Nephron progenitor cell (in vitro differentiated cells): ENCODE measurements around the gene VSX2.

Experiments
- DNase-seq: peaks from one replicate; pipeline ENCODE4 v3.0.0; 2021
- H3K27ac Mint-ChIP-seq: 2 replicates; pipeline ENCODE4 v1.8.0; 2021; ENCODE audit warnings: mild to moderate bottlenecking, moderate library complexity, mixed read lengths
- H3K27me3 Mint-ChIP-seq: 2 replicates; pipeline ENCODE4 v1.8.0; 2021; ENCODE audit warnings: mild to moderate bottlenecking, low read depth, mixed read lengths; ENCODE audit not compliant: poor library complexity
- H3K36me3 Mint-ChIP-seq: 2 replicates; pipeline ENCODE4 v1.8.0; 2021; ENCODE audit warnings: low read depth, mixed read lengths
- H3K4me1 Mint-ChIP-seq: 2 replicates; pipeline ENCODE4 v1.8.0; 2021; ENCODE audit warnings: mixed read lengths
- H3K4me3 Mint-ChIP-seq: 2 replicates; pipeline ENCODE4 v1.8.0; 2021; ENCODE audit warnings: mild to moderate bottlenecking, moderate library complexity, mixed read lengths
- H3K9me3 Mint-ChIP-seq: 2 replicates; pipeline ENCODE4 v1.8.0; 2021; ENCODE audit warnings: mild to moderate bottlenecking, moderate library complexity, mixed read lengths
- TF ChIP-seq, protein P1 (sequence below): fragments of 200-600 bp; sonication (generic); IDR thresholded peaks from 2 replicates; pipeline ENCODE4 v1.5.0; 2021; ENCODE audit warnings: antibody characterized with exemption

The VSX2 gene

GRCh38 chr14:74302634-74303569, 63.7 kb downstream of the VSX2 start, which contains the start of gene ABCD4:
Gene ABCD4 (minus strand): TSS chr14:74302934. CDS start chr14:74302912, 22 bp downstream.
- Mint-ChIP-seq H3K4me1 (peaks cover 32% of the 10 kb centered on the region), H3K27me3 (peaks cover 3% of the 10 kb centered on the region), H3K36me3 (peaks cover 19% of the 10 kb centered on the region), H3K9me3 (no peaks in the 10 kb centered on the region), H3K27ac (peak within 1 kb of the TSS; percentile 96), H3K4me3 (peak within 1 kb of the TSS; percentile 99)
- TF ChIP-seq, protein P1, sequence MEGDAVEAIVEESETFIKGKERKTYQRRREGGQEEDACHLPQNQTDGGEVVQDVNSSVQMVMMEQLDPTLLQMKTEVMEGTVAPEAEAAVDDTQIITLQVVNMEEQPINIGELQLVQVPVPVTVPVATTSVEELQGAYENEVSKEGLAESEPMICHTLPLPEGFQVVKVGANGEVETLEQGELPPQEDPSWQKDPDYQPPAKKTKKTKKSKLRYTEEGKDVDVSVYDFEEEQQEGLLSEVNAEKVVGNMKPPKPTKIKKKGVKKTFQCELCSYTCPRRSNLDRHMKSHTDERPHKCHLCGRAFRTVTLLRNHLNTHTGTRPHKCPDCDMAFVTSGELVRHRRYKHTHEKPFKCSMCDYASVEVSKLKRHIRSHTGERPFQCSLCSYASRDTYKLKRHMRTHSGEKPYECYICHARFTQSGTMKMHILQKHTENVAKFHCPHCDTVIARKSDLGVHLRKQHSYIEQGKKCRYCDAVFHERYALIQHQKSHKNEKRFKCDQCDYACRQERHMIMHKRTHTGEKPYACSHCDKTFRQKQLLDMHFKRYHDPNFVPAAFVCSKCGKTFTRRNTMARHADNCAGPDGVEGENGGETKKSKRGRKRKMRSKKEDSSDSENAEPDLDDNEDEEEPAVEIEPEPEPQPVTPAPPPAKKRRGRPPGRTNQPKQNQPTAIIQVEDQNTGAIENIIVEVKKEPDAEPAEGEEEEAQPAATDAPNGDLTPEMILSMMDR = peak; percentile 28
- peak; percentile 93 for DNase-seq

DNA sequence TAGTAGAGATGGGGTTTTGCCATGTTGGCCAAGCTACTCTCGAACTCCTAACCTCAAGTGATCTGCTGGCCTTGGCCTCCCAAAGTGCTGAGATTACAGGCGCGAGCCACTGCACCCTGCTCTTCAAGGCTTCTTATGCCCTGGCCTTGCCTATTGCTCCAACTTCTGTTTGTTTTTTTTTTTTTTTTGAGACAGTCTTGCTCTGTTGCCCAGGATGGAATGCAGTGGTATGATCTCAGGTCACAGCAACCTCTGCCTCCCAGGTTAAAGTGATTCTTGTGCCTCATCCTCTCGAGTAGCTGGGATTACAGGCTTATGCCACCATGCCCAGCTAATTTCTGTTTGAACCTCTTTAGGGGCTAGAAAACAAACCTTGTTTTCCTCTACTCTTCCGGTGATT, 69.4 kb downstream of the VSX2 start:
- Mint-ChIP-seq H3K4me3 (no peak overlapping the region), H3K27me3 (peaks cover 6% of the 10 kb centered on the region), H3K27ac (no peak overlapping the region), H3K4me1 (peaks cover 6% of the 10 kb centered on the region), H3K36me3 (no peaks in the 10 kb centered on the region), H3K9me3 (no peaks in the 10 kb centered on the region)
- no peak for DNase-seq
- TF ChIP-seq, protein P1 = no peak

- Mint-ChIP-seq H3K27ac (no peak overlapping the region), H3K27me3 (peaks cover 6% of the 10 kb centered on the region), H3K4me3 (no peak overlapping the region), H3K4me1 (peaks cover 6% of the 10 kb centered on the region), H3K9me3 (no peaks in the 10 kb centered on the region), H3K36me3 (no peaks in the 10 kb centered on the region)
- DNase-seq = no peak
- TF ChIP-seq, protein P1 = no peak
Observed at GRCh38 chr14:74309125-74310022, 70.1 kb downstream of the VSX2 start.

- Mint-ChIP-seq H3K9me3 (no peaks in the 10 kb centered on the region), H3K4me1 (peaks cover 6% of the 10 kb centered on the region), H3K4me3 (no peak overlapping the region), H3K27ac (no peak overlapping the region), H3K27me3 (peaks cover 5% of the 10 kb centered on the region), H3K36me3 (no peaks in the 10 kb centered on the region)
- TF ChIP-seq, protein P1 = no peak
- no peak for DNase-seq
Observed at GRCh38 chr14:74312161-74312560, 72.9 kb downstream of the VSX2 start.
